Stimulated activated effector memory CD8-positive, alpha-beta T cell treated with anti-CD3 and anti-CD28 coated beads, Interleukin-12 subunit alpha, Interleukin-12 subunit beta, amount 100 ng/mL, for 72 hours (primary cell): ENCODE results near the gene CD101.

Source experiments
- ATAC-seq: fragments of 150-1000 bp; cut with Tn5 transposase; 2 replicates; pipeline ENCODE4 v1.10.0; 2021
- DNase-seq, 2 donors: peaks; one replicate each; pipeline ENCODE4 v3.0.0; 2021 to 2022; ENCODE audit warnings: low spot score in 2 of 2
- H3K27ac Mint-ChIP-seq: one replicate; pipeline ENCODE4 v1.8.0; 2022; ENCODE audit warnings: mild to moderate bottlenecking, mixed read lengths
- H3K36me3 Mint-ChIP-seq: one replicate; pipeline ENCODE4 v1.8.0; 2022; ENCODE audit warnings: mild to moderate bottlenecking, mixed read lengths
- H3K4me1 Mint-ChIP-seq: one replicate; pipeline ENCODE4 v1.8.0; 2022; ENCODE audit warnings: mixed read lengths
- H3K4me3 Mint-ChIP-seq: one replicate; pipeline ENCODE4 v1.8.0; 2022; ENCODE audit warnings: mild to moderate bottlenecking, mixed read lengths
- H3K9me3 Mint-ChIP-seq: one replicate; pipeline ENCODE4 v1.8.0; 2022; ENCODE audit warnings: mixed read lengths

Gene CD101

GRCh38 chr1:117020526-117021156 lies 19.1 kb downstream of the CD101 start:
- H3K27ac Mint-ChIP-seq: no peak overlapping the region
- no peaks in the 10 kb centered on the region for H3K9me3 Mint-ChIP-seq
- no peak overlapping the region for H3K4me3 Mint-ChIP-seq
- ATAC-seq: no peak
- H3K36me3 Mint-ChIP-seq: no peaks in the 10 kb centered on the region
- H3K4me1 Mint-ChIP-seq: no peaks in the 10 kb centered on the region
- DNase-seq: no peak

- Mint-ChIP-seq H3K27ac (no peak overlapping the region), H3K9me3 (no peaks in the 10 kb centered on the region), H3K36me3 (no peaks in the 10 kb centered on the region), H3K4me3 (no peak overlapping the region), H3K4me1 (no peaks in the 10 kb centered on the region)
- ATAC-seq: no peak
- no peak for DNase-seq
These were observed 20.6 kb downstream of the CD101 start for GRCh38 chr1:117022114-117022513.

GRCh38 chr1:117025568-117025967 lies 24.0 kb downstream of the CD101 start:
- Mint-ChIP-seq H3K36me3 (no peaks in the 10 kb centered on the region), H3K9me3 (no peaks in the 10 kb centered on the region), H3K4me3 (no peak overlapping the region), H3K4me1 (no peaks in the 10 kb centered on the region), H3K27ac (no peak overlapping the region)
- DNase-seq (no peak), ATAC-seq (no peak)

GRCh38 chr1:117026361-117026760 lies 24.8 kb downstream of the CD101 start:
- Mint-ChIP-seq H3K36me3 (no peaks in the 10 kb centered on the region), H3K4me3 (no peak overlapping the region), H3K27ac (no peak overlapping the region), H3K9me3 (no peaks in the 10 kb centered on the region), H3K4me1 (no peaks in the 10 kb centered on the region)
- DNase-seq (no peak), ATAC-seq (no peak)

DNA sequence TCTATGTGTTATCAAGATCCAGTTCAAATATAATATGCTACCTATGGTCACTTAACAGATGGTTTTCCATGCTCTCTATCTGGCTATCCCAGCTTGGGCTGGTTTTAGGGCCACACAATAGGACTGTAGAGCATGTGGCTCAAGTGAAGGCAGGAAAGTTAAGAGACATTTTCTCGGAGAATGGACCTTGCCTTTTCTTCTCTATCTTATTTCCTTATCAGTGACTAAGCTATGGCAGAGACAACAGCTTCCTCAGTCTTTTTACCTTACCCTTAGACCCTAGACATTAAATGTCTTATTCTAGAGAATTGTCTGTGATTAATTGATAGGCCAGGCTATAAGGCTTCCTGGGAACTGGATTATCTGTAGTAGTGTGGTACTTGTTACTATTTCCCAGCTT lies 28.1 kb downstream of the CD101 start:
- no peak for DNase-seq
- no peak overlapping the region for H3K27ac Mint-ChIP-seq
- no peaks in the 10 kb centered on the region for H3K36me3 Mint-ChIP-seq
- H3K9me3 Mint-ChIP-seq: no peaks in the 10 kb centered on the region
- H3K4me3 Mint-ChIP-seq: no peak overlapping the region
- H3K4me1 Mint-ChIP-seq: no peaks in the 10 kb centered on the region
- no peak for ATAC-seq

- Mint-ChIP-seq H3K4me3 (no peak overlapping the region), H3K27ac (no peak overlapping the region), H3K4me1 (no peaks in the 10 kb centered on the region), H3K36me3 (no peaks in the 10 kb centered on the region), H3K9me3 (no peaks in the 10 kb centered on the region)
- ATAC-seq (no peak), DNase-seq (no peak)
These were observed 28.8 kb downstream of the CD101 start for GRCh38 chr1:117030271-117030877.

GRCh38 chr1:117032266-117032665 lies 30.7 kb downstream of the CD101 start:
- no peak overlapping the region for H3K27ac Mint-ChIP-seq
- H3K4me1 Mint-ChIP-seq: no peaks in the 10 kb centered on the region
- no peaks in the 10 kb centered on the region for H3K36me3 Mint-ChIP-seq
- DNase-seq: no peak
- H3K4me3 Mint-ChIP-seq: no peak overlapping the region
- no peaks in the 10 kb centered on the region for H3K9me3 Mint-ChIP-seq
- ATAC-seq: no peak

- ATAC-seq (no peak), DNase-seq (no peak)
- Mint-ChIP-seq H3K4me1 (no peaks in the 10 kb centered on the region), H3K36me3 (no peaks in the 10 kb centered on the region), H3K27ac (no peak overlapping the region), H3K9me3 (no peaks in the 10 kb centered on the region), H3K4me3 (no peak overlapping the region)
These were observed 31.4 kb downstream of the CD101 start for GRCh38 chr1:117032681-117033539.

GRCh38 chr1:117033772-117034171 lies 32.2 kb downstream of the CD101 start:
- H3K4me3 Mint-ChIP-seq: no peak overlapping the region
- no peaks in the 10 kb centered on the region for H3K4me1 Mint-ChIP-seq
- ATAC-seq: no peak
- H3K27ac Mint-ChIP-seq: no peak overlapping the region
- no peaks in the 10 kb centered on the region for H3K9me3 Mint-ChIP-seq
- H3K36me3 Mint-ChIP-seq: no peaks in the 10 kb centered on the region
- DNase-seq: no peak

DNA sequence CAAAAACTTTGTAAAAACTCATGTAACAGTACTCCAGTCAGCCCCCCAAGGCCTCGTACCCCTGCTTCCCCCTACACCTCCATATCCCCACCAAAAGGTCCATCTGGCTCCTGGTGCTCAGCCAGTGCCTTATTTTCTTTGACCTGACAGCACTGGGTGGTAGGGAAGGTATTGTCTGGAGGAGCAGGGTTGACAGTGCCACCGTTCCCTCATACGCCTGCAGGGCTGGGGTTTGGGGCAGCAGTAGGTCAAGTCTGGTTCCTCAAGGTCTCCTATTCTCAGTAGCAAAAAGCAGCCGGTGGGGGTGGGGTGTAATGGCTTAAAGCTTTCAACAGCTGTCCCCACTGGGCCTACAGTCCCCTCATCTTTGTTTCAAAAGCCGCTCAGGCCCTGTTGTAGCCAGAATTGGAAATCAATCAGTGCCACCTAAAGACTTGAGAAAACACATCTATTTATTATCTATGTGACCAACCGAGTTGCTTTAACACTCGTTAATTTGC lies 33.3 kb downstream of the CD101 start:
- H3K27ac Mint-ChIP-seq: no peak overlapping the region
- no peak overlapping the region for H3K4me3 Mint-ChIP-seq
- no peak for ATAC-seq
- no peaks in the 10 kb centered on the region for H3K9me3 Mint-ChIP-seq
- no peaks in the 10 kb centered on the region for H3K36me3 Mint-ChIP-seq
- H3K4me1 Mint-ChIP-seq: no peaks in the 10 kb centered on the region
- DNase-seq: no peak

DNA sequence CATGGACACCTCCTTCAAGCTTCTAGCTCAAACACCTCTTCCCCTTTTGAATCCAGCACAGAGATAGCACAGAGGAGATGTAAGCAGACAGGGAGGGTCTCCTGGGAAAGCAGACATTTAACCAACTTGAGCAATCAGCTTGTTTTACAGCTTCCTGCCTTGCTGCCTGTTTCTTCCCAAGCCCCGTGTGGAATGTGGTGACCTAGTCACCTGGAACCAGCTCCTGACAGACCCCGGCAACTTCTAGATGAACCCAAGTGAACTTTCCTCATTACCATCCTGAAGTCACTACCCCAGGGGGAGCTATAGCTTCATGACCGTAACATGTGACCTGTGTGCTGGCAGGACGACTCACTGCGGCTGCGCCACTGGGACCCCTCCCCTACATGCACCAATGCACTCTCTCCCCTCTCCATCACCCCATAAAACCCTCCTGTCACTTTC lies 34.5 kb downstream of the CD101 start:
- Mint-ChIP-seq H3K4me3 (no peak overlapping the region), H3K4me1 (no peaks in the 10 kb centered on the region), H3K27ac (no peak overlapping the region), H3K36me3 (no peaks in the 10 kb centered on the region), H3K9me3 (no peaks in the 10 kb centered on the region)
- DNase-seq: no peak
- ATAC-seq: no peak

DNA sequence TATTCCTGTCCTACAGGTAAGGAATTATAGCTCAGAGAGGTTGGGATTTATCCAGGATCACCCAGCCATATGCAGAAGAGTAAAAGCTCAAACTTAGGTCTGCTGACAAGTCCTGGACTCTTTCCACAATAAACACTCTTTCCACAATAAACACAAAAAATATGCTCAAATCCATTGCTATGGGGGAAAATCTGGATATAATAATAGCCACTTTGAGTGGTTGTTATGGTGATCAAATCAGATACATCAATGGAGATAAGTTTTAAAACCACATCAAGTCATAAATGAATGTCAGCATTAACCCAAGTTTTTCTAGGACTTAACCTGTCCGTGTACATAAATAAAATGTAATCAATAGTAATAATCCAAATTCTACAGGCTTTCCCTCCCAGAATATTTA lies 36.2 kb downstream of the CD101 start:
- no peaks in the 10 kb centered on the region for H3K4me1 Mint-ChIP-seq
- no peak for DNase-seq
- H3K27ac Mint-ChIP-seq: no peak overlapping the region
- H3K36me3 Mint-ChIP-seq: no peaks in the 10 kb centered on the region
- no peak overlapping the region for H3K4me3 Mint-ChIP-seq
- H3K9me3 Mint-ChIP-seq: no peaks in the 10 kb centered on the region
- no peak for ATAC-seq

GRCh38 chr1:117038236-117038635 lies 36.7 kb downstream of the CD101 start:
- no peaks in the 10 kb centered on the region for H3K4me1 Mint-ChIP-seq
- no peak for DNase-seq
- no peak overlapping the region for H3K4me3 Mint-ChIP-seq

DNA sequence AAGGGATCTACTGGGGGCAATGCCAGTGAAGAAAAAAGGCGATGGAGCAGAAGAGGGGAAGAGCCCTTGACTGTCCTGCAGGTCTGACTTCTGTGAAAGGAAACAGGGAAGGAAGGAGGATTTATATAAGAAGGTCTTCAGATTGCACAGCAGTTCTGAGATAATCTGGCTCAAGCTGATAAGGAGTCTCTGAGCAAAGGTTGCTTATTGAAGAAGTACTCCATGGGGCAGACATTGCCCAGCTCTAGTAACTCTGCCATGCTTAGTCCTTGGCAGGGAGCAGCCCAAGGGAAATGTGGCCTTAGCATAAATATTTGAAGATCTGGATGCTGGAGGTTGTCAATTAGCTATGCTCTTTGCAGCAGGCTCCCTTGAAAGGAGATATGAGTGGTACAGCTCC lies 42.7 kb downstream of the CD101 start:
- H3K4me3 Mint-ChIP-seq: no peak overlapping the region
- H3K4me1 Mint-ChIP-seq: no peaks in the 10 kb centered on the region
- ATAC-seq (no peak), DNase-seq (no peak)
- no peaks in the 10 kb centered on the region for H3K36me3 Mint-ChIP-seq
- H3K27ac Mint-ChIP-seq: no peak overlapping the region
- H3K9me3 Mint-ChIP-seq: peaks cover 2% of the 10 kb centered on the region

More at GRCh38 chr1:117038236-117038635, 36.7 kb downstream of the CD101 start:
- ATAC-seq: no peak
- H3K36me3 Mint-ChIP-seq: no peaks in the 10 kb centered on the region
- no peaks in the 10 kb centered on the region for H3K9me3 Mint-ChIP-seq
- no peak overlapping the region for H3K27ac Mint-ChIP-seq

GRCh38 chr1:117045644-117046043 lies 44.1 kb downstream of the CD101 start:
- no peak overlapping the region for H3K4me3 Mint-ChIP-seq
- ATAC-seq (no peak), DNase-seq (no peak)
- no peaks in the 10 kb centered on the region for H3K36me3 Mint-ChIP-seq
- H3K9me3 Mint-ChIP-seq: peaks cover 2% of the 10 kb centered on the region
- H3K4me1 Mint-ChIP-seq: no peaks in the 10 kb centered on the region
- no peak overlapping the region for H3K27ac Mint-ChIP-seq

- peaks cover 9% of the 10 kb centered on the region for H3K4me1 Mint-ChIP-seq
- no peak for ATAC-seq
- peaks cover 2% of the 10 kb centered on the region for H3K9me3 Mint-ChIP-seq
- no peak for DNase-seq
- H3K36me3 Mint-ChIP-seq: no peaks in the 10 kb centered on the region
- no peak overlapping the region for H3K4me3 Mint-ChIP-seq
- no peak overlapping the region for H3K27ac Mint-ChIP-seq
These were observed 45.2 kb downstream of the CD101 start for GRCh38 chr1:117046781-117047180.
